ENCODE data around the gene TMEM115.

Gene TMEM115

DNA sequence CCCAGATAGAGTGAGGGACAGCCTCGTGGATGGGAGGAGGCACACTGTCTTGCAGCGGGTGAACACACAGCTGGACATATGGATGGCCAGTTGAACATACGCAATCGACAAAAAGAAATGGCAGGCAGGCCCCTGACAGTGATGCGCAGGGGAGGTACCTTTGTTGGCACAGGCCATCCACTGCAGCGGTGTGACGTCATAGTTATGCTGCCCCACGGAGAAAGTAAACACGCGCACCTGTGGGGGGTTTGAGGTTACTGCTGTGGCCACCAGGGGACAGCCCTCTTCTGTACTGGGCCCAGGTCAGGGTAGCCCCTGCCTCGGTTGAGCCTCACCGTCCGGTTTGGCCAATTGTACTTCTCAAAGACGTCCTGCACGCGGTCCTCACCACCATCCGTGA is 19.4 kb upstream of the TMEM115 start:
- no peak for DNase-seq (ENCODE audit: extremely low read depth in 1 of 2, low read depth in 1 of 2)

DNA sequence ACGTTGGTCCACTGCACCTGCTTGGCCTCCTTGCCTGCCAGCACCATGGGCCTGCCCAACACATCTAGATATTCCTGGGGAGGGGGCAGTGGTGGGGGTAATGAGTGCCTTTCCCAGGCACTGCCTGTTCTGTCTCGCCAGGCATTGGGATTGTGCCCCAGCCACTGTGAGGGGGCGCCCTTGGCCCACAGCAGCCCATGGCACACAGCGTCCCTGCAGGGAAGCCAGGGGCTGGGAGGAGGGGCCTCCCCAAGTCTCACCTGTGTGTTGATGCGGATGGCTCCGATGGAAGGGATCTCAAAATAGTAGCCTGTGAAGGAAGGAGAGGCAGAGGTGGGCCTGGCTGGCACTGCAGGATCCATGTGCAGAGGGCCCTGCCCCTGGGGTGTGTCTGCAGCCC is 18.7 kb upstream of the TMEM115 start:
- DNase-seq (ENCODE audit: extremely low read depth in 1 of 2, low read depth in 1 of 2) = no peak

DNA sequence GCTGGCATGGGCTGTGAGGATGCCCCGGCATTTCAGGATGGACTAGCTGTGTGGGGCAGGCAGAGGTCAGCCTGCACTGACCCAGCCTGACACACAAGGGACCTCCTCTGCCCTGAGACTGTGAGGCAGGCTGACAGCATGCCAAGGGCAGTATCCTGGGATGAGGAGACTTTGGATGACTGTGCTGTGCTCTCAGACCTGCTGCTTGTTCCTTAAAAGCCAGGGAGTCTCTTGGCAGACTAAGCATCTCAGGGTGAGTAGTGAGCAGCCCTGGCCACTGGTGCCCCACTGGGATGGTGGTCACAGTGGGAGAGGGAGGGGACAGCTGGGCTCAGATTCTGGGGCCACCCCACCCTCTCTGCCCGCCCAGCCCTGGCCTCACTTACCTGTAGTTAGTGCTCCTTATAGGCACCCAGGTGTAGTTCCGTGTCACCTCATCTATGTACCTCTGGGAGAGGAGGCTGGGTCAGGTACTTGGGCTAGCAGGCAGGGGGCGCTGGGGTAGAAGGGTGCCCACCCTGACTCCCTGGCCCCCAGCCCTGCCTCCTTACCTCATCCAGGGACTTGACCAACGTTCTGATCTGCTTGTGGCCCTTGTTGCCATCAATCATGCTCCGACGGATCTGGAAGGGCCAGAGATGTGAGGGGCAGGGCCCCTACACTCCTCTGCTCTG is 16.1 kb upstream of the TMEM115 start:
- DNase-seq (ENCODE audit: extremely low read depth in 1 of 2, low read depth in 1 of 2) = no peak

DNA sequence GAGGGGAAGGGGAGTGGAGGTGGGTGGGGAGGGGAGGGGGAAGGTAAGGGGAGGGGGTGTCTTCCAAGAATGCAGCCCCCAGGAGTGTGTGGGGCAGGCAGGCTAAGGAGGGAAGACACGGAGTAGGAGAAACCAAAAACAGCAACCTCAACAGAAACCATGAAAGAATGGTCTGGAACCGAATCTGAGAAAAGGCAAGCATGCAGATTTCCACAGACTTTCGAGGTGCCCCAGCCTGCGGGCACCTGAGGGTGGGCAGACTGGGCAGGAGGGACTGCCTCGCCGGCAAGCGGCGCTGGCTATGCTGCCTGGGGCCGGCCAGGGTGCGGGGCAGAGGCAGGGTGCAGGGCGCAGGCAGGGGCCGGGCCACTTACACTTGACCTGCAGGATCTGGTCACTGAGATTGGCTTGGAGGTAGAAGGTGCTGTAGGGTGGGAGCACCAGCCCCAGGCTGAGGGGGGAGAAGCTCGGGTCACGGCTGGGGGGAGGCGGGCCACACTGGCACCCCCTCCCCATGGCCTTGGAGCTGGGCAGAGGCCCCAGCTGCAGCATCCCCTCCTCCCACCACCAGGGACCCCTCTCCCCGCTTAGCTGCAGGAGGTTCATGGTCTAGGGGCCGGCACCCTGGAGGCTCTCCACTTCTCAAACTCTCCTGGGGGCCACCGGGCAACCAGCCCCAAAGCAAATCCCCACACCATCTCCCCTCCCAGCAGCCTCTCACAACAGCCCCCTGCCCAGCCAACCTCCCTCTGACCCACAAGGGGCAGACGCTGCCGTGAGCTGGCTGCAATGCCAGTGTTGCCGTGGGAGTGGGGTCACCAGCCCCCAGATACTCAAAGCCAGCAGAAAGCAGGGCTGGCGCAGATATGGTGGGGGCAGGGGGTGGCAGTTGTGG is 15.3 kb upstream of the TMEM115 start:
- DNase-seq (ENCODE audit: extremely low read depth in 1 of 2, low read depth in 1 of 2) = no peak

DNA sequence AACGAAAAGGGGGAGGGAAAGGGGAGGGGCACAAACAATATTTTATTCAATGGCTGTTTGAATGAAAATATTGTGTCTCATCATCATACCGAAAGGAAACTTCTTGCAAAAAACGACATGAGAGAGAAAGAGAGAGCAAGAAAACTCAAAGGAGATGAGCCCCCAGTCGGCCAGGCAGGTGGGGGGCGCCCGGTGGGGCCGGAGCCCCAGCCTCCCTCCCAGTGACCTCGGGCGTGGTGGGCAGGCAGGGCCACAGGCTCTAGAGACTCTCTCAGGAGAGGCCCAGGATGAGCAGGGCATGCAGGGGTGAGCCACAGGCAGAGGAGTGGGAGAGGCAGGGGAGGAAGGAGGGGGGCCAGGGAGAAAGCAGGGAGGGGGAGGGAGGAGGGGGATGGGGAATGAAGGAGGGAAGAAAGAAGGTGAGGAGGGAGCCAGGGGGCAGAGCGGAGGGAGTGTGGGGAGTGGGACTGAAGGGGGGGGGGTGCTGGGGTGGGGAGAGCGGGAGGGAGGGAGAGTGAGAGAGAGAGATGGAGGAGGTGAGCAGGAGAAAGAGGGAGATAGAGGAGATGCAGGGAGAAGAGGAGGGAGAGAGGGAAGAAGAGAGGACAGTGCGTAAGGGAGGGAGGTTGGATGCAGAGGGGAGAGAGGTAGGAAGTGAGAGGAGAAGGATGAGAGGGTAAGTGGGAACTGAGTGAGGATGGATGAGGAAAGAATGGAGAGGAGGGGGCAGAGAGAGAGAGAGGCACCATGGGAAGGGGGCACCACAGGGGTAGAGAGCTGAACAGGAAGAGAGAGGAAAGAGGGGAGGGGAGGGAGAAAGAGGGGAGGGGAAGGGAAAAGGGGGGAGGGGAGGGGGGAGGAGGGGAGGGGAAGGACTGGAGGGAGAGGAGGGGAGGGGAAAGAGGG is 14.1 kb upstream of the TMEM115 start:
- DNase-seq (ENCODE audit: extremely low read depth in 1 of 2, low read depth in 1 of 2) = no peak

DNA sequence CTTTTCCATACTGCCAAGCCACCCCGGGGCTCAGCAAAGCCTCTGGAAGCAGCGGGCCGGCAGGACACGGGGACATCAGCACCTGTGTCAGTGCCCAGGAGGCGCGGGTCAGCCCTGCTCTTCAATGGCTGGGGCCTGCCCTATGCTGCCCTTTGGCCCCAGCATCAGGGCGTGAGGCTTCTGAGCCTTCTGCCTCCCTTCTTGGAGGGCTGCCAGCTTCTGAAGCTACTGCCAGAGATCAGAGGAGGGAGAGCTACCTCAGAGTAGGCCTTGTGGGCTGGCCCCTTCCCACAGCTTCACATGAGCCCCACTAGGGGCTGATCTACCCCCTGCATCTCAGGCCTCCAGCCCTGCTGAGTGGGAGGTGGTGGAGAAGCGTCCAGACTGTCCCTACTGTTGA is 13.0 kb upstream of the TMEM115 start:
- DNase-seq (ENCODE audit: extremely low read depth in 1 of 2, low read depth in 1 of 2) = no peak

DNA sequence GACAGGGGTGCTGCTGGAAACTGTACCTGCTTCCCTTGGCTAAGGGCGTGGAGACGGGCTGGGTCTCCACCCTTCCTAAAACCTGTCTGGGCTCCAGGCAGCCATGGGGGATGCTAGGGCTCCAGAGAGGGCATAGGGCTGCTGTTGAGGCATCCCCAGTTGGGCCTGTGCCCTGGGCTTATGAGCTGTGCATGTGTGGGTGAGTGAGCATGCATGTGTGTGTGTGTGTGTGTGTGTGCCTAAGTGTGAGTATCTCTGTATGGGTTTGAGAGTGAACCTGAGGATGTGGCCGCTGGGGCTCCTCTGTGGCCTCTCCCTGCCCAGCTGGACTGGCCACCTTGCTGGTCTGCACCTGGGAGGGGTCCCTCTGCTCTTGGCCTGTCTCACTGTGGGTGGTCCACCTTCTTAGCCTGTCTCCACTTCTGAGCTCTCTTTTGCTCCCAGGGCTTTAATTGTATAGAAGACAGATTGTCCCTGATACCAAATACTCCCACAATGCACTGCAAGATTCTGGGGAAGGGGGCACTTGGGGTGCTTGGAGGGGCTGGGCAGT is 11.9 kb upstream of the TMEM115 start:
- DNase-seq (ENCODE audit: extremely low read depth in 1 of 2, low read depth in 1 of 2) = no peak

DNA sequence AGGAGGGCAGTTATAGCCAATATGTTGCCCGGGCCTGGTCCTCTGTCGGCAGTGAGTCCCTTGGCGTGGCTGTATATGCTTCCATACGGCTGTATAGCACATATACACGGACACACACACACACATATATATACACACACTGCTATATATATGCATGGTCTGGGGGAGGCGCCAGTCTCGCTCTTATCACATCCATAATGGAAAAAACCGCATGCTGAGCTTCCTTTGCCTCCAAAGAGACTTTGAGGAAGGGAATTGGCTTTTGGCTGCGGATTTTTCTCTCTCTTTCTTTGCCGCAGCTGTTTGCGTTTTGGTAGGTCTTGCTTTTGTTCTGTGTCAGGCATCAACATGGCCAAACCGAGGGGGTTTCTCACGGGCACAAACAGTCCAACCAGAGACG is 11.3 kb upstream of the TMEM115 start:
- no peak for DNase-seq (ENCODE audit: extremely low read depth in 1 of 2, low read depth in 1 of 2)

DNA sequence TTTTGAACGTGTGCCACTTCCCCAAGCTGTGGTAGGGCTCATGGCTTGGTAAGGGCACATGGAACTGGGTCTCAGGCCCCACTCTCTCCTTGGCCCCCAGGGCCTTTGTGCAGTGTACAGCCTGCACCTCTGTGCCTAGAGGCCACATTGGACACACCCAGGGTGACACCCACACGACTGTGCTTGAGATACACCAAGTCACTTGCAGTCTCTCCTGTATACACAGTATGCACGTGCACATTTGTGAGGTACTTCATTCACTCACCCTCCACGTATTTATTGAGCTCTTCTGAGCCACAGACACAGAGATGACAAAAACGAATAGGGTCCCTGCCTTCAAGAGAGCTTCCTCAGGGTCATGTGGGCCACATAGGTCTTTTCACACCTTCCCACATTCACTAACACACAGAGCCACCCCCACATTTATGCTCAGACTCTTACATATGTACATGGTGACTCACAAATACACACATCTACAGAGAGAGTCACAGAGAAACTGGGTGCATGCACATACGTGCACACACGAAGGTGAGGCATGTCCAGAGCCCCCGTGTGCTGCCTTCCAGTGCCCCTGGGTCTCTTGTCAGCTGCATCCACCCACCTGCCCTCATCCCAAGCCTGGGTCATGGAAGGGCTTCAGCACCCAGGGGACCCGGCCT is 9.8 kb upstream of the TMEM115 start:
- DNase-seq (ENCODE audit: extremely low read depth in 1 of 2, low read depth in 1 of 2) = no peak

DNA sequence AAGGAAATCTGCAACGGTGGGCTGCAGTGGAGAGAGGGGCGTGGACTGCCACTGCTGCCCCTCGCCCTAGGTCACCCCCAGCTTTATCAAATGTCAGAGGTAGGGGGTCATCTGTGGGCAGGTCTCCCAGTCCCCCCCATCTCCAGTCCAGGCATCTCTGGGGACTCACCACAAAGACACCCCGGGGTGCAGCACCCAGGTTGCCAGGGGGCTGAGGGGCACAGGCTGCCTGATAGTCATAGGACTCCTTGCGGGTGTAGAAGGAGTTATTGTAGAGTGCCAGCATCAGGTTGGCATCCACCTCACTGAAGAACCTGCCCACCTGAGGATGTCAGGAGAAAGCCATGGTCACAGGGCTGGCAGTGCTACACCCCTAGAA is 6.5 kb upstream of the TMEM115 start:
- DNase-seq (ENCODE audit: extremely low read depth in 1 of 2, low read depth in 1 of 2) = no peak

DNA sequence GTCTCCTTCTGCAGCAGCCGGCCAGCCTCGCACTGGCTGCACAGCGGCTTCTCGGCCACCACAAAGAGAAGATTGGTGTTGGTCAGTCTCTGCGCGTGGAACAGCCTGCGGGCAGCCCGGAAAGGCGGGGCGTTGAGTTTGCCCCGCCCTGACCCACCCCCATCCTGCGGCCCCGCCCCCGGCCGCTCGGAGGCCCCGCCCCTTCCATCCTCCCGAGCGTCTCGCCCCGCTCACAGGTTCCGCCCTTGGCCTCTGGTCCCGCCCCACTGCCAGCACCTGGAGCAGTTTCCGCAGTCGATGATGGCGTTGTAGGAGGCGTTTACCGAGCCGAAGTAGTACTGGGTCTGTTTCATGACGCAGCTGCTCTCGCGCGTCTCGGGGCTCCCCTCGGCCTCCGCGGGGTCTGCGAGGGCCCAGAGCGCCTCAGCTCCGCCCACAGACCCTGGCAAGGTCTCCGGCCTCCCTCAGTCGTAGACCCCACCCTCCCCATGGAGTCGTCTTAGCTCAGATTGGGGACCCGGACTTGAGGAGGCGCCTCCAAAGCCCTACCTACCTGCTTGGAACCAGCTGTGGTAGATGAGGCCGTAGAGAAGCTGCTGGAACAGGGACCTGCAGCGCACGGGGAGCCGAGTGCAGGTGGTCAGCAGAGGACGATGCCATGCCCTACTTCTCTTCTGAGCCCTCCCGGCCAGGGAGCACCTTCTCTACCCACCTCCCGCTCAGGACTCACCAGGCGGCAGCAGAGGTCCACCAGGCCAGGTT is 5.9 kb upstream of the TMEM115 start:
- peak; percentile 80 to 91 for DNase-seq (ENCODE audit: extremely low read depth in 1 of 2, low read depth in 1 of 2)

DNA sequence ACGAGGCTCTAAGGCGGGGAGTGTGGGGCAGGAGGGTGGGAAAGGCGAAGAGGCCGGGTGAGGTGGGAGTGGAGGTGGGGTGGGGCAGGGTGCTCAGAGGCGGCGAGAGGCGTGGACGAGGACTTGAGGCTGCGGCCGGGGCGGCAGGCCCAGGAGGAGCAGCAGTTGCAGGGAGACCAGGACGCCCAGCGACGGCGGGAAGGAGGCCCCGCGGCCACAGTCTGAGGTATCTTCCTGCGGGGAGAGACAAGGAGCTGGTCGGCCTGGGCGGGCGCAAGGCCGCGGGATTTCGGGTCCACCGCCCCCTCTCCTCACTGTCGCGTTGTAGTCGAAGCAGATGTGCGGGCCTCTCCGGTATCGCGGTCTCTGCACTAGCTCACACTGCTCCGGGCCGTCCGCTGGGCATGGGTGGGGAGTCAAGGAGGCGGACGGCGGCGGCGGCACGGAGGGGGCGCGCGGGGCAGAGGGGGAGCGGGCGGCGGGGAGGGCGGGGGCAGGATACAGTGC is 5.3 kb upstream of the TMEM115 start:
- no peak for DNase-seq (ENCODE audit: extremely low read depth in 1 of 2, low read depth in 1 of 2)

DNA sequence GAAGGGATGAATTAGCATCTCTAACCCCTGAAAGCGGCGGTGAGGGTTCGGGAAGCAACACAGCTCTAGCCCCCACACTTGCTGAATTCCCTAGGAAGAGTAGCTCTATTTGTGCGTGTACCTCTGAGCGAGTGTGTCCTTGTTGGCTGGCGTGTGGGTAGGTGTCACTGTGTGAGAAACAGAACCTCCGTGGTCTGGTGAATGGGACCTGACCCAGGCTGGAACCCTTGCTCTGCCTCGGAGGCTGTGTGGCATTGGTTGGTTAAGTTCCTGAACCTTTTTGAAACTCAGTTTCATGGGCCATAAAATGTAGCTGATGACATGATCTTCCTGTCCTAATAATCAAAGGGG is 414 bp upstream of the TMEM115 start:
- no peak for DNase-seq (ENCODE audit: extremely low read depth in 1 of 2, low read depth in 1 of 2)

DNA sequence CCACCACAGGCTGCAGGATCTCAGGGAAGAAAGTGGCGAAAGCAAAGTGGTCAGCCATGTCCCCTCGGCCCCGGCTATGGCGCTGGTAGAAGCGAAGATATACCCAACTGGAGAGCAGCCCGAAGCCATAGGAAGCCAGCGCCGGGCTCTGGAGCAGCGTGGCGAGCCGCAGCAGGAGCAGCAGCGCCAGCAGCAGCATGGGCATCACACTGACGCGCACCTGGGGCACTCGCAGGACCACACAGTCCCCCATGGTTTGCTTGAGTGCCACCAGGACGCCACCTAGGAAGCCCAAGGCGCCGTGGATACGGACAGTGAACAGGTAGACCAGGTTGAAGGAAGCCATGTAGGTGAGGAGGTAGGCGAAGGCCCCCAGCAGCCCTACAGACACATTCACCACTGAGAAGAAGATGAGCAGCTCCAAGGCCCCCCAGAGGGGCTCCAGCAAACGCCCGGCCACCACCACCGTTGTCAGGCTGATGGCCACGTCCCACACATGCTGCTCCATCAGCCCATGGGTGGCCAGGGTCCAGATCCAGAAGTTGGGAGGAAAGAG is 888 bp downstream of the TMEM115 start:
- DNase-seq (ENCODE audit: extremely low read depth in 1 of 2, low read depth in 1 of 2) = no peak

DNA sequence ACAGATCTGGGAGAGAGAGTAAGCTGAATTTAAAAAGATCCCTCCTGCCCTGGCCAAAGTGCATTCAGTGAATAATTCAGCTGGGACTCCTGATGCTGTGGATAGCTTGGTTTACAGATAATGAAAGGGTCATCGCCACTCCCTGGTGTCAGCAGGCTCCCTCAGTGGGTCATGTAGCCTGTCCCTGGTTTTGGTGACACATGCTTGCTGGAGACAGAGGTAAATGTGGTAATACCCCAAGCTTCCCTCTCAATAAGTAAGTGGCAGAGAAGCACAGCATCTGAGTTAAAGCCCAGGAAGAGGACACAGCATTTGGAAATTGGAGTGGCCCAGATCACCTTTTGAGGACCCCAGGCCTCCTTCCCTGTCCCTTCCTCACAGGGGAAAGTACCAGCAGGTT is 1.8 kb downstream of the TMEM115 start:
- no peak for DNase-seq (ENCODE audit: extremely low read depth in 1 of 2, low read depth in 1 of 2)

DNA sequence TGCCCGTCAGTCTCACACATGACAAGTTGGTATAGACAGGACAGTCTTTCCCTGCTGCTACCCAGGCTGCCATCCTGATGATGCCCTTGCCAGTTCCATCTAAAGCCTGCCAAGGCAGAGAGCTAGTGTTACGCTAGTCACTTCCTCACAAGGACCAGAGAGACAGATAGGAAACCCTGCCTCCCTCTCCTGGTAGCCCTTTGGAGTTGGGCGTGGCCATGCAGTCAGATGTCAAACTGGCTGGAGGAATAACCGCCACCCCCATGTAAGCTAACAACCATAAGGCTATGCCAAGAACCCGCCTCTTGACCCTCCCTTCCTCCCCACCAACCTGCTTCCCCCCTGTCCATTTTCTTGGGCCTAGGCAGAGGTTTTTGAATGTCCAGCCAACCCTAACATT is 2.8 kb downstream of the TMEM115 start:
- DNase-seq (ENCODE audit: extremely low read depth in 1 of 2, low read depth in 1 of 2) = no peak

DNA sequence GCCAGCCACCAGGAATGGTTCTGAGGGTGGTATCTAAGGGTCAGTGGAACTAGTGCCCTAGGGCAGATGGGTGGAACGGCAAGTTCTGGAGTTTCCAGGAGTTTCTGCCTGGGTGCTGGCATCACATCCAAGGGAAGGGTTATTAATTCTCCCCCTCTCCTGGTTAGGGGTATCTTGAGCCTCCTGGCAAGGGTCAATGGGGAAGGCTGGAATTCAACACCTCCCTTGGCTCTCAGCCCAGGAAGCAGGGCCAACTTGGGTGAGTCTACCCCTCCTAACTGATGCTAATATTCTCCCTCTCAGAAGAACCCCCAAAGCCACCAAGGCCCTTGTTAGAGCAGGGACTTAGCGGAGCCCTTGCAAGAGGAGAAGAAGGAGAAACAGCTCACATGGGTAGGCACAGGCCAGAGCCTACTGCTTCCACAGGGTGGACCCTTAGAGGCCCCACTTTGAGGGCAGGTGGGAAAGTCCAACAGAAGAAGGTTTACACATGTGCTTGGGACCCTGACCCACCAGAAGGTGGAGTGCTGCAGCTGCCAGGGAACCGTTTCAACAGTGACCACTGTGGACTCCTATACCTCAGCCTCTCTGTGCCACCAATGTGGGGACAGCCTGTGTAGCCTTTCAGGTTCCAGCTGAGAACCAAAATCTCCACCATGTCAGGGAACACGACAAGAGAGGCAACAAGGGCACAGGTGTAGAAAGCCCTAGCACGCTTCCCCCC is 3.3 kb downstream of the TMEM115 start:
- no peak for DNase-seq (ENCODE audit: extremely low read depth in 1 of 2, low read depth in 1 of 2)

DNA sequence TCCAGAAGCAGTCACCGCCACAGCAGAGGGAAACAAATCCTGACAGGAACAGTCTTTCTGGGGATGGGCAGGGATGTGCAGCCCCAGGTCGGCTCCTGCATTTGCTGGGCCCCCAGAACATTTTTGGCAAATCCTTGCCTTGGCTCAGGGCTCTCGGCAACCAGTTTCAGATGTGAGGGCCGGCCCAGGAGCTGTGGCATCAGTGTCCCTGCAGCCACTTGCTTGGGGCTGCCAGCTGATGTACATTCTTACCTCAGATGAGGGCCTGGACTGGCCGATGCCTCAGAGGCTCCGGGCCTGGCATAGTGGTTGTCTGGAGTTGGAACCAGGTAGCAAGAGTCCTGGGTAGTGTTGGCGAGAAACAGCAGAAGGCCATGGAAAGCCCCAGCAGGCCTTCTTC is 4.5 kb downstream of the TMEM115 start:
- DNase-seq (ENCODE audit: extremely low read depth in 1 of 2, low read depth in 1 of 2) = no peak
